GM12878 (cell line): ENCODE results near the gene LYVE1. TPM values are rescaled to one million over a fixed set of nuclear protein-coding genes. Genes with fewer than 3 reads are reported as not detected.

Experiments used
- CBX3 ChIP-seq: fragments of 200-600 bp; sonication (generic); IDR thresholded peaks from 2 replicates; pipeline ENCODE4 v1.6.1; 2016; ENCODE audit warnings: low read depth, borderline replicate concordance
- EZH2 ChIP-seq: IDR thresholded peaks from 2 replicates; pipeline ENCODE4 v1.6.1; 2012; ENCODE audit warnings: low read depth, mild to moderate bottlenecking, control low read depth, inconsistent platforms, low read length, borderline replicate concordance; ENCODE audit not compliant: control insufficient read depth
- HCFC1 ChIP-seq: fragments of 150-350 bp; IDR thresholded peaks from 2 replicates; pipeline ENCODE4 v1.6.1; 2014; ENCODE audit warnings: low read length
- HSF1 ChIP-seq: fragments of 150-350 bp; IDR thresholded peaks from 2 replicates; pipeline ENCODE4 v1.6.1; 2014; ENCODE audit warnings: mild to moderate bottlenecking, low read depth, low read length
- IKZF1 ChIP-seq: fragments of 450-650 bp; conservative IDR thresholded peaks from 2 replicates; pipeline ENCODE4 v1.6.1; 2017; ENCODE audit warnings: antibody characterized with exemption, mild to moderate bottlenecking
- IRF3 ChIP-seq: fragments of 450-650 bp; IDR thresholded peaks from 2 replicates; pipeline ENCODE4 v1.6.1; 2014; ENCODE audit warnings: mild to moderate bottlenecking
- REST ChIP-seq: IDR thresholded peaks from 2 replicates; pipeline ENCODE4 v1.6.1; 2012; ENCODE audit warnings: mild to moderate bottlenecking, low read depth, low read length
- SIN3A ChIP-seq: IDR thresholded peaks from 2 replicates; pipeline ENCODE4 v1.6.1; 2012; ENCODE audit warnings: low read depth, low read length, improper control_type of control experiment
- SMAD5 ChIP-seq: IDR thresholded peaks from 2 replicates; pipeline ENCODE4 v1.6.1; 2016; ENCODE audit warnings: antibody characterized with exemption, low read depth
- TCF3 ChIP-seq: IDR thresholded peaks from 2 replicates; pipeline ENCODE4 v1.6.1; 2012; ENCODE audit warnings: low read depth, mild to moderate bottlenecking, low read length, borderline replicate concordance; ENCODE audit not compliant: insufficient read depth
- WRNIP1 ChIP-seq: IDR thresholded peaks from 2 replicates; pipeline ENCODE4 v1.6.1; 2011; ENCODE audit warnings: low read depth, low read length, improper control_type of control experiment, borderline replicate concordance
- YBX1 ChIP-seq: fragments of 450-650 bp; IDR thresholded peaks from 2 replicates; pipeline ENCODE4 v1.6.1; 2016; ENCODE audit warnings: antibody characterized with exemption
- ZBTB4 ChIP-seq: fragments of 450-650 bp; formaldehyde crosslinking; IDR thresholded peaks from 2 replicates; pipeline ENCODE4 v1.4.0; 2022; ENCODE audit warnings: mild to moderate bottlenecking, moderate library complexity
- ZNF622 ChIP-seq: fragments of 450-650 bp; IDR thresholded peaks from 2 replicates; pipeline ENCODE4 v1.6.1; 2017; ENCODE audit warnings: mild to moderate bottlenecking, inconsistent platforms
- polyA plus RNA-seq, 11 experiments: library from polyadenylated mRNA; depleted of rRNA in 4 of 11; unstranded in 6 of 11; stranded (reverse) in 5 of 11; fragments of >200 nt; fragmentation: Nextera tagmentation in 4 of 11; fragmentation: Illumina TruSeq in 1 of 11; extraction: Ambion mirVana in 4 of 11; extraction: Trizol in 1 of 11; gene quantifications; 1 replicate in 1 of 11; 2 replicates in 10 of 11; pipeline versions ENCODE4 v1.2.1 to v1.2.3, GENCODE V29; 2011 to 2016; ENCODE audit warnings: inconsistent platforms in 2 of 11, missing spikeins in 2 of 11, low read depth in 1 of 11
- total RNA-seq, 4 experiments: library from RNA; depleted of rRNA in 3 of 4; stranded (reverse); fragments of >200 nt in 3 of 4; fragmentation: Illumina TruSeq in 1 of 4; extraction: Trizol in 1 of 4; gene quantifications; 2 replicates each; pipeline versions ENCODE4 v1.2.1 to v1.2.3, GENCODE V29; 2013 to 2021
- TF ChIP-seq, protein P1 (sequence below): fragments of 450-650 bp; IDR thresholded peaks from 2 replicates; pipeline ENCODE4 v1.6.1; 2017; ENCODE audit warnings: antibody characterized with exemption, mild to moderate bottlenecking, moderate library complexity
- TF ChIP-seq, protein P2 (sequence below): IDR thresholded peaks from 2 replicates; pipeline ENCODE4 v1.6.1; 2012; ENCODE audit warnings: low read depth, low read length, improper control_type of control experiment

Gene LYVE1
- total and polyA plus RNA-seq, 10 of the 15 experiments (the other 5 are each of a cell fraction or from before 2014, with no cell fraction given), result 0.15 TPM; not detected in 9

DNA sequence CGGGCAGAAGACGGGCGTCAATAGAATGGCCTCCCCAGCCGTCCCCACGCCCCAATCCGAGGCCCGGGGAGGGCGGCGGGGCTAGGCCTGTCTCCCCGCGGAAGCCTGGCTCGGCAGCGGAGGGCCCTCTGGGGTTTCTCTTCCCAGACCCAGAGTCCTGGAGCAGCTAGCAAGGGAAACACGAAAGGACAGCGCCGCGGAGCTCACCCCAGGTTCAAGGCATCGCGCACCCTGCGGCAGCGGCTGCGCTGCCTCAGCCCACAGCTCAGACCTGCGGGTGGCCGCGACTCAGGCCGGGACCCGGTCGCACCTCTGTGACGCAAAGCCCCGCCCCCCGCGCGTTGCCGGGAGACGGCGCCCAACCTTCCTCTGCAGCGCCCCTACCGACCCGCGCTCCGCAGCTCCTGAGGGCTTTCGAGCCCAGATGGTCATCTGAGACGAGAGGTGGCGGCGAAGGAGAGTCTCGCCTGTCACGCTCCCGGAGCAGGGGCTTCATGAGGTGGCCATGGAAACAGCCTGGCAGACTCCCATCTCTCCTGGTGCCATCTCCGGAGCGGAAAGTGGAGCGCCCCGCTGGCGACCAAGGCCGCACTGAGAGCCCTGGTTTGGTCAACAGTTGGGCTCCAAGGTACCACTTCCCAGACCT, 27.4 kb downstream of the LYVE1 start, which contains the start of gene RNF141 (continued):
- TF ChIP-seq, protein P1, sequence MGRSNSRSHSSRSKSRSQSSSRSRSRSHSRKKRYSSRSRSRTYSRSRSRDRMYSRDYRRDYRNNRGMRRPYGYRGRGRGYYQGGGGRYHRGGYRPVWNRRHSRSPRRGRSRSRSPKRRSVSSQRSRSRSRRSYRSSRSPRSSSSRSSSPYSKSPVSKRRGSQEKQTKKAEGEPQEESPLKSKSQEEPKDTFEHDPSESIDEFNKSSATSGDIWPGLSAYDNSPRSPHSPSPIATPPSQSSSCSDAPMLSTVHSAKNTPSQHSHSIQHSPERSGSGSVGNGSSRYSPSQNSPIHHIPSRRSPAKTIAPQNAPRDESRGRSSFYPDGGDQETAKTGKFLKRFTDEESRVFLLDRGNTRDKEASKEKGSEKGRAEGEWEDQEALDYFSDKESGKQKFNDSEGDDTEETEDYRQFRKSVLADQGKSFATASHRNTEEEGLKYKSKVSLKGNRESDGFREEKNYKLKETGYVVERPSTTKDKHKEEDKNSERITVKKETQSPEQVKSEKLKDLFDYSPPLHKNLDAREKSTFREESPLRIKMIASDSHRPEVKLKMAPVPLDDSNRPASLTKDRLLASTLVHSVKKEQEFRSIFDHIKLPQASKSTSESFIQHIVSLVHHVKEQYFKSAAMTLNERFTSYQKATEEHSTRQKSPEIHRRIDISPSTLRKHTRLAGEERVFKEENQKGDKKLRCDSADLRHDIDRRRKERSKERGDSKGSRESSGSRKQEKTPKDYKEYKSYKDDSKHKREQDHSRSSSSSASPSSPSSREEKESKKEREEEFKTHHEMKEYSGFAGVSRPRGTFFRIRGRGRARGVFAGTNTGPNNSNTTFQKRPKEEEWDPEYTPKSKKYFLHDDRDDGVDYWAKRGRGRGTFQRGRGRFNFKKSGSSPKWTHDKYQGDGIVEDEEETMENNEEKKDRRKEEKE, result no peak
- TF ChIP-seq, protein P2, sequence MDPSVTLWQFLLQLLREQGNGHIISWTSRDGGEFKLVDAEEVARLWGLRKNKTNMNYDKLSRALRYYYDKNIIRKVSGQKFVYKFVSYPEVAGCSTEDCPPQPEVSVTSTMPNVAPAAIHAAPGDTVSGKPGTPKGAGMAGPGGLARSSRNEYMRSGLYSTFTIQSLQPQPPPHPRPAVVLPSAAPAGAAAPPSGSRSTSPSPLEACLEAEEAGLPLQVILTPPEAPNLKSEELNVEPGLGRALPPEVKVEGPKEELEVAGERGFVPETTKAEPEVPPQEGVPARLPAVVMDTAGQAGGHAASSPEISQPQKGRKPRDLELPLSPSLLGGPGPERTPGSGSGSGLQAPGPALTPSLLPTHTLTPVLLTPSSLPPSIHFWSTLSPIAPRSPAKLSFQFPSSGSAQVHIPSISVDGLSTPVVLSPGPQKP, result no peak; the same call in 1 of the 2 replicates
- TF ChIP-seq IKZF1, result peak; percentile 73
- no peak for TF ChIP-seq EZH2
- TF ChIP-seq SIN3A, result peak; percentile 77; the same call in 1 of the 2 replicates
- peak; percentile 73 for TF ChIP-seq HCFC1
- no peak for TF ChIP-seq WRNIP1
- no peak for TF ChIP-seq ZNF622
- 0 out of 2 replicates have a peak, but pooled peaks have one; percentile 51 for TF ChIP-seq HSF1
- no peak for TF ChIP-seq YBX1
- TF ChIP-seq ZBTB4 (CRISPR knock-in tag), result no peak
- no peak for TF ChIP-seq REST
- no peak for TF ChIP-seq CBX3
- TF ChIP-seq TCF3, result 0 out of 2 replicates have a peak, but pooled peaks have one; percentile 43
- no peak for TF ChIP-seq IRF3
- TF ChIP-seq SMAD5, result no peak
